HCT116 (cell line): ENCODE data around the gene AK2. TPM values are rescaled to one million over a fixed set of nuclear protein-coding genes. Genes with fewer than 3 reads are reported as not detected.

Experiments used
- ATAC-seq: fragments of 200-7000 bp; cut with Tn5 transposase; 2 replicates; pipeline ENCODE4 v1.9.1; 2020; ENCODE audit warnings: mild to moderate bottlenecking, moderate library complexity
- BruUV-seq: library from RNA; stranded (reverse); fragments of 400-500 nt; replicated peaks from 2 replicates; lab custom pipeline; 2021; lab: Mats Ljungman, UMichigan
- CTCF ChIA-PET: fragments of 300-600 bp; sonication (Branson Sonifier 250); formaldehyde crosslinking; loops from one replicate; lab custom pipeline; 2021; ENCODE audit warnings: antibody characterized with exemption; lab: Charles Lee
- POLR2A ChIA-PET: fragments of 300-600, 350-600 bp; sonication (Branson Sonifier 250); formaldehyde crosslinking; loops from one replicate; lab custom pipeline; 2021; ENCODE audit warnings: antibody characterized with exemption; lab: Charles Lee
- RAD21 ChIA-PET, 2 experiments: fragments of 300-600 bp; sonication (Branson Sonifier 250); formaldehyde crosslinking; loops; one replicate each; lab custom pipeline; 2023; ENCODE audit warnings: low total read pairs in 2 of 2; ENCODE audit not compliant: uncharacterized antibody in 2 of 2, unreplicated experiment in 2 of 2, low non-redundant PET in 1 of 2; lab: Charles Lee
- DNase-seq: peaks from one replicate; pipeline ENCODE4 v3.0.0-alpha.2; 2010; ENCODE audit warnings: low read depth, low spot score
- H2AFZ ChIP-seq: fragments of 200-600 bp; shearing (Covaris generic), sonication (generic); 2 replicates; pipeline ENCODE4 v1.6.1; 2017; ENCODE audit warnings: low read depth, mixed run types, mixed read lengths, antibody characterized with exemption, low read length; ENCODE audit not compliant: poor library complexity, severe bottlenecking
- H3K27ac ChIP-seq: 2 replicates; pipeline ENCODE4 v1.5.1; 2012; ENCODE audit warnings: low read depth, low read length
- H3K27me3 ChIP-seq: fragments of 200-600 bp; sonication (generic); 2 replicates; pipeline ENCODE4 v1.6.1; 2016; ENCODE audit warnings: mixed run types, low read length, mixed read lengths; ENCODE audit not compliant: insufficient read depth
- H3K36me3 ChIP-seq, 2 experiments: fragments of 200-500 bp in 1 of 2; fragments of 200-600 bp in 1 of 2; sonication (Bioruptor generic) in 1 of 2; sonication (generic) in 1 of 2; 2 replicates each; pipeline versions ENCODE4 v1.5.1 to v1.6.1; 2014 to 2016; ENCODE audit warnings: low read length in 2 of 2, inconsistent platforms in 1 of 2, mixed read lengths in 1 of 2, mixed run types in 1 of 2; ENCODE audit not compliant: insufficient read depth in 2 of 2, control insufficient read depth in 1 of 2
- H3K4me1 ChIP-seq, 2 experiments: fragments of 200-600 bp in 1 of 2; sonication (generic) in 1 of 2; 2 replicates each; pipeline versions ENCODE4 v1.5.1 to v1.6.1; 2012 to 2017; ENCODE audit warnings: low read length in 2 of 2, inconsistent platforms in 1 of 2, mild to moderate bottlenecking in 1 of 2, mixed read lengths in 1 of 2, mixed run types in 1 of 2, moderate library complexity in 1 of 2; ENCODE audit not compliant: insufficient read depth in 2 of 2, control insufficient read depth in 1 of 2
- H3K4me2 ChIP-seq: fragments of 200-600 bp; sonication (generic); 2 replicates; pipeline ENCODE4 v1.6.1; 2017; ENCODE audit warnings: mixed run types, low read length, mixed read lengths
- H3K4me3 ChIP-seq, 2 experiments: fragments of 200-600 bp in 1 of 2; sonication (generic) in 1 of 2; replicated peaks in 1 of 2; 2 replicates each; pipeline ENCODE4 v1.5.1; 2011 to 2016; ENCODE audit warnings: low read length in 2 of 2, control low read depth in 1 of 2, low read depth in 1 of 2, mild to moderate bottlenecking in 1 of 2, mixed read lengths in 1 of 2, mixed run types in 1 of 2
- H3K79me2 ChIP-seq: fragments of 200-600 bp; sonication (generic); 2 replicates; pipeline ENCODE4 v1.6.1; 2017; ENCODE audit warnings: mild to moderate bottlenecking, mixed run types, low read length, moderate library complexity, mixed read lengths; ENCODE audit not compliant: insufficient read depth
- H3K9ac ChIP-seq: fragments of 200-600 bp; sonication (generic); 2 replicates; pipeline ENCODE4 v1.6.1; 2016; ENCODE audit warnings: low read length, mixed read lengths
- H3K9me2 ChIP-seq: fragments of 200-600 bp; sonication (generic), shearing (Covaris generic); 2 replicates; pipeline ENCODE4 v1.6.1; 2017; ENCODE audit warnings: mixed run types, mild to moderate bottlenecking, moderate library complexity; ENCODE audit not compliant: insufficient read depth
- H3K9me3 ChIP-seq, 2 experiments: fragments of 200-500 bp in 1 of 2; fragments of 200-600 bp in 1 of 2; sonication (Bioruptor generic) in 1 of 2; sonication (generic) in 1 of 2; 2 replicates each; pipeline ENCODE4 v1.6.1; 2014 to 2017; ENCODE audit warnings: low read length in 2 of 2, mixed read lengths in 2 of 2, inconsistent platforms in 1 of 2, low read depth in 1 of 2, mild to moderate bottlenecking in 1 of 2, mixed run types in 1 of 2, moderate library complexity in 1 of 2; ENCODE audit not compliant: control insufficient read depth in 1 of 2, insufficient read depth in 1 of 2
- H4K20me1 ChIP-seq: fragments of 200-600 bp; sonication (generic), shearing (Covaris generic); 2 replicates; pipeline ENCODE4 v1.6.1; 2017; ENCODE audit warnings: mixed run types, mild to moderate bottlenecking, moderate library complexity; ENCODE audit not compliant: insufficient read depth
- CBX3 ChIP-seq: IDR thresholded peaks from 2 replicates; pipeline ENCODE4 v1.6.1; 2012; ENCODE audit warnings: low read depth
- CEBPB ChIP-seq: IDR thresholded peaks from 2 replicates; pipeline ENCODE4 v1.6.1; 2012; ENCODE audit warnings: low read depth
- ELF1 ChIP-seq: IDR thresholded peaks from 2 replicates; pipeline ENCODE4 v1.6.1; 2012; ENCODE audit warnings: low read depth, borderline replicate concordance
- EZH2phosphoT487 ChIP-seq: fragments of 200-600 bp; IDR thresholded peaks from 2 replicates; pipeline ENCODE4 v1.6.1; 2018; ENCODE audit warnings: antibody characterized with exemption, borderline replicate concordance
- FOSL1 ChIP-seq: IDR thresholded peaks from 2 replicates; pipeline ENCODE4 v1.6.1; 2012; ENCODE audit warnings: low read depth
- JUND ChIP-seq: IDR thresholded peaks from 2 replicates; pipeline ENCODE4 v1.6.1; 2012
- POLR2A ChIP-seq: IDR thresholded peaks from 2 replicates; pipeline ENCODE4 v1.7.0; 2011; ENCODE audit warnings: borderline replicate concordance; ENCODE audit not compliant: insufficient read depth, insufficient read length; ENCODE audit errors: extremely low read depth
- POLR2AphosphoS5 ChIP-seq: IDR thresholded peaks from 2 replicates; pipeline ENCODE4 v1.6.1; 2011; ENCODE audit warnings: mild to moderate bottlenecking, low read depth, low read length, moderate library complexity
- RAD21 ChIP-seq: IDR thresholded peaks from 2 replicates; pipeline ENCODE4 v1.6.1; 2012; ENCODE audit warnings: low read depth, mild to moderate bottlenecking
- REST ChIP-seq: IDR thresholded peaks from 2 replicates; pipeline ENCODE4 v1.6.1; 2012; ENCODE audit warnings: low read depth
- SRF ChIP-seq: IDR thresholded peaks from 2 replicates; pipeline ENCODE4 v1.6.1; 2012; ENCODE audit warnings: low read depth
- TCF7L2 ChIP-seq: IDR thresholded peaks from 2 replicates; pipeline ENCODE4 v1.7.0; 2011; ENCODE audit warnings: borderline replicate concordance, inconsistent platforms; ENCODE audit not compliant: insufficient read depth, insufficient read length; ENCODE audit errors: extremely low read depth
- ZNF274 ChIP-seq: fragments of 200-500 bp; sonication (Bioruptor generic); IDR thresholded peaks from 2 replicates; pipeline ENCODE4 v1.6.1; 2014; ENCODE audit warnings: mild to moderate bottlenecking, low read depth, low read length, inconsistent platforms
- intact Hi-C: fragments of 100-400 bp; cut with micrococcal nuclease; formaldehyde crosslinking; loops from 2 replicates; pipeline ENCODE4 v1.10.0; 2022
- total RNA-seq: library from RNA; stranded (reverse); gene quantifications from one replicate; pipeline ENCODE4 v1.2.1, GENCODE V29; 2021; ENCODE audit not compliant: unreplicated experiment

Gene AK2
- total RNA-seq, 1 experiment from 2014 or later: 233 TPM

GRCh38 chr1:33081554-33082305 lies 45.0 kb upstream of the AK2 start:
- no peaks in the 10 kb centered on the region for H3K27me3 ChIP-seq
- ATAC-seq (no peak; the same call in 1 of the 2 replicates), DNase-seq (no peak)
- no peaks in the 10 kb centered on the region for H3K9me2 ChIP-seq
- no peaks in the 10 kb centered on the region for H3K79me2 ChIP-seq
- no peaks in the 10 kb centered on the region for H4K20me1 ChIP-seq
- intact Hi-C loops: no loop called here
- ChIA-PET POLR2A (interaction anchor here (1.8 kb wide), 1 partner anchor 28 kb away, joined by 5 read pairs; no protein-coding TSS in a partner anchor), CTCF (interaction anchor here (1.3 to 1.5 kb wide), 2 partner anchors 45 to 203 kb away, joined by 5 read pairs; no protein-coding TSS in a partner anchor), RAD21 (interaction anchor here in 1 of 2 experiments (0.5 kb wide), 1 partner anchor 28 kb away, joined by 4 read pairs; no protein-coding TSS in a partner anchor)
- peak overlapping the region; percentile 97 for H3K4me2 ChIP-seq
- peak overlapping the region; percentile 71 for H3K9ac ChIP-seq
- peaks cover 5 to 25% of the 10 kb centered on the region in 2 experiments for H3K4me1 ChIP-seq
- H3K4me3 ChIP-seq: peak overlapping the region; percentile 66 to 82
- no TSS peak for BruUV-seq
- H3K27ac ChIP-seq: peak overlapping the region; percentile 49; the same call in 1 of the 2 replicates
- H3K36me3 ChIP-seq: no peaks in the 10 kb centered on the region
- H3K9me3 ChIP-seq: no peaks in the 10 kb centered on the region
- H2AFZ ChIP-seq: peak overlapping the region; percentile 56
- TF ChIP-seq FOSL1 (no peak), POLR2A (no peak), EZH2phosphoT487 (no peak), REST (no peak), POLR2AphosphoS5 (no peak), JUND (no peak), TCF7L2 (no peak), SRF (no peak), ELF1 (no peak), ZNF274 (no peak), RAD21 (no peak), CBX3 (no peak), CEBPB (no peak)
